Astrocyte of the spinal cord (primary cell): ENCODE data around the gene SAMD10.

ENCODE experiments used
- DNase-seq: peaks from one replicate; pipeline ENCODE4 v3.0.0; 2011; ENCODE audit warnings: low read depth, low spot score
- H3K4me3 ChIP-seq: 2 replicates; pipeline ENCODE4 v1.5.1; 2011; ENCODE audit warnings: low read depth, mild to moderate bottlenecking, low read length, moderate library complexity
- in situ Hi-C: cut with HindIII; loops from 2 replicates; pipeline ENCODE4 v1.10.0; 2017; ENCODE audit warnings: low sequenced_read_pairs
- TF ChIP-seq, protein P1 (sequence below): IDR thresholded peaks from 2 replicates; pipeline ENCODE4 v1.5.1; 2012; ENCODE audit warnings: low read depth, mild to moderate bottlenecking, low read length, inconsistent platforms

SAMD10 gene

DNA sequence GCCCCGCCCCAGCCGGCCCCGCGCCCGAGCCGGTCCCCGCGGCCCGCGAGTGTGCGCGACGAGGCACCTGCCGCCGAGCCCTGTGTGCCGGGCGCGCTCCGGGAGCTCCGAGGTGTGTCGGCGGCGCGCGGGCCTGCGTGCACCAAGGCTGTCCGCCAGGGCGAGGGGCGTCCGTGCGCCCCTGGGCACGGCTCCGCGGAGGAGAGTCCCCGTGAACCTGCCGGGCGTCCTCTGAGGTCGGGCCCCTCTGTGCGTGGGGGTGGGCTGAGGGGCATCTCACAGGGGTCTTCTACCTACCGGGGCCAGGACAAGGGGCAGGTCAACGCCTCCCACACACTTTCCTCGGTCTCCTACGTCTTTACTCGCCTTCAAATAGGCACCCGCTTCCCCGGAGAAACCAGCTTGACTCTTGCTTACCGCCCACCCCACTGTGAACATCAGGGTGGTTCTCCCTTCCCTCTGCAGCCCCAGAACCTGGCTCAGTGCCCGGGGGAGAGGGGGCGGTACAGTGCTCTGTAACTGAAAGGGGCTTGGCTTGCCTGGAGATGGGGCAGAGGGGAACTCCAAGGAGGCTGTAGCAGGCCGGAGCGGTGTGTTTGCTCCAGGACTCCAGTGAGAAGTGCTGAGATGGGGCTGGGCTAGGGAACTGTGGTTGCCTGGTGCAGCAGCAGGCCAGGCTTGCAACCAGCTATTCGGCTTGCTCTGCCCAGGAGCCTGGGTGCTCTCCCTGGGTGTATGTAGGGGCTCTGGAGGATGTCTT, at the start of gene SAMD10:
SAMD10 (minus strand) TSS at position 86 of the 760 bp plus-strand sequence. CDS start 175 bp downstream, outside the sequence.
- in situ Hi-C loops = no loop called here
- peak; percentile 32 for DNase-seq
- TF ChIP-seq, protein P1, sequence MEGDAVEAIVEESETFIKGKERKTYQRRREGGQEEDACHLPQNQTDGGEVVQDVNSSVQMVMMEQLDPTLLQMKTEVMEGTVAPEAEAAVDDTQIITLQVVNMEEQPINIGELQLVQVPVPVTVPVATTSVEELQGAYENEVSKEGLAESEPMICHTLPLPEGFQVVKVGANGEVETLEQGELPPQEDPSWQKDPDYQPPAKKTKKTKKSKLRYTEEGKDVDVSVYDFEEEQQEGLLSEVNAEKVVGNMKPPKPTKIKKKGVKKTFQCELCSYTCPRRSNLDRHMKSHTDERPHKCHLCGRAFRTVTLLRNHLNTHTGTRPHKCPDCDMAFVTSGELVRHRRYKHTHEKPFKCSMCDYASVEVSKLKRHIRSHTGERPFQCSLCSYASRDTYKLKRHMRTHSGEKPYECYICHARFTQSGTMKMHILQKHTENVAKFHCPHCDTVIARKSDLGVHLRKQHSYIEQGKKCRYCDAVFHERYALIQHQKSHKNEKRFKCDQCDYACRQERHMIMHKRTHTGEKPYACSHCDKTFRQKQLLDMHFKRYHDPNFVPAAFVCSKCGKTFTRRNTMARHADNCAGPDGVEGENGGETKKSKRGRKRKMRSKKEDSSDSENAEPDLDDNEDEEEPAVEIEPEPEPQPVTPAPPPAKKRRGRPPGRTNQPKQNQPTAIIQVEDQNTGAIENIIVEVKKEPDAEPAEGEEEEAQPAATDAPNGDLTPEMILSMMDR = no peak
- H3K4me3 ChIP-seq = peak within 1 kb of the TSS; percentile 49

DNA sequence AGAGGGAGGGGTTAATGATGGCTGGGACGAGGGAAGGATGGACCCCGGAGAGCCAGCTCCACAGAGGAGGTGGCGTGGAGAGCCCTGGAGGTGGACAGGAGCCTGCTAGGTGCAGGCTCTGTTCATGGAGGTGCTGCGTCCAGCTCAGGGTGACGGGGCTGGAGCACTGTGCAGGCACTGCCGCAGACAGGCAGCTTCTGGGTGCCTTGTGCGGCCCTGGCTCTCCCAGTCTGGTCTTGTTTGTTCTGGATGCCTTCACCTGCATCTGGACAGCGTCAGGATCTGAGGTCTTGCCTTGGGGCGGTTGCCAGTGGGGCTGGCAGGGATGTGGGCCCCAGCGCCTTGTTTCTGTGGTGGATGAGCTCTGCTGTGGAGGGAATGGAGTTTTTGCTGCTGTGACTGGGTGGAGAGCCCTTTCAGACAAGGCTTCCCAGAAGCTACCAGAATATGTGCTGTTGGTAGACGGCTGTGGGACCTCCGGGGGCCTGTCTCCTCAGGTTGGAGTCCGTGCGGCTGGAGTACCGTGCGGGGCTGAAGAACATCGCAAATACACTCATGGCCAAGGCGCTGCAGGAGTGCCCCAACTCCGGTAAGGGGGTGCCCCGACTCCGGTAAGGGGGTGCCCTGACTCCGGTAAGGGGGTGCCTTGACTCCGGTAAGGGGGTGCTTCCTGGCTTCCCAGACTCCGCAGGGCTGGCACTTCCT, 48.7 kb upstream of the SAMD10 start:
- DNase-seq = no peak
- TF ChIP-seq, protein P1 = no peak
- no peak overlapping the region for H3K4me3 ChIP-seq
- in situ Hi-C loops = no loop called here

DNA sequence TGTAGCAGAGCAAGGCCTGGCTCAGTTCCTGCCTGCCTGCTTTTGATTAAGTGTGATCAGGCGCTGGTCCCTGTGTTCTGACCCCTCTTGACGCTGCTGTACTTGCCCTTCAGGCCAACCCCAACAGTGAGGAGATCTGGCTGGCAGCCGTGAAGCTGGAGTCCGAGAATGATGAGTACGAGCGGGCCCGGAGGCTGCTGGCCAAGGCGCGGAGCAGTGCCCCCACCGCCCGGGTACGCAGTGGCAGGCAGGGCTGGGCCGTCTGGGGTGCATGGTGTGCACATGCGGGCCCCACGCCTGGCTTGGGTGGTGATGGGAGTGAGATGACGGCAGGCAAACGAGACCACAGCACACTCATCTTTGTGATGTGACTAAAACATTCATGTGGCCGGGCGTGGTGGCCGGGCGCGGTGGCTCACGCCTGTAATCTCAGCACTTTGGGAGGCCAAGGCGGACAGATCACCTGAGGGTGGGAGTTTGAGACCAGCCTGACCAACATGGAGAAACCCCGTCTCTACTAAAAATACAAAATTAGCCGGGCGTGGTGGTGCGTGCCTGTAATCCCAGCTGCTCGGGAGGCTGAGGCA, 46.5 kb upstream of the SAMD10 start:
- H3K4me3 ChIP-seq = no peak overlapping the region
- TF ChIP-seq, protein P1 = no peak
- DNase-seq = no peak
- in situ Hi-C loops = no loop called here

DNA sequence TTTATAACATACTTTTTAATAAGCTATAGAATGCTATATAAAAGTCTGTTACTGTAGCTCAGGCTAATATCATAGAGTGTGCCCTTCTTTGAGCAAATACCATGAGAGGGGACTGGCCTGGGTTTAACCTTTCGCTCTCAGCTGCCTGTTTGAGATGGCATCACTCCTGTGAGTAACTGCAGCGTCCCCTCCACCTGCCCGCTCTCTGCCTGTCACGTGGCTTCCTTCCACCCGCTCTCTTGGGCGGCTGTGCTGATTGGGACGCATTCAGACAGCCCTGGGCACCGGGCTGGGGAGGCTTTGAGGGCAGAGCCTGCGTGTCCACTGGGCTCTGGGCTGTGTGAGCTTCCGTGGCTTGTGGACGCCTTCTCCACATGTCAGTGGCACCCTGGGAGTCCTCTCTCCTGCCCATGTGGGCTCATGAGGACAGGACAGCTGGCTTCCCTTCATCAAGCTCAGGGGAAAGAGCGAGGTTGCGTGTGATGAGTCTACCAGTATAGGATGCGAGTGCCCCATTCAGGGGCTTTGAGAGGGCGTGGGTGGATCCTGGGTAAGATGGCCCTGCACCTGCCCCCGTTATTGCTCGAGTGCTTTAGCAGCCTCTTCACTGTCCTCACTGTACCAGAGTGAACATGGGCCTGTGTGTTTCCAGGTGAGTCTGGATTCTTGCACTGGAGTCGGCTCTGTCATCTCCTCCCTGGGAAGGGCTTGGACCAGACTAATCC, 45.8 kb upstream of the SAMD10 start:
- H3K4me3 ChIP-seq = no peak overlapping the region
- TF ChIP-seq, protein P1 = no peak
- DNase-seq = no peak
- in situ Hi-C loops = no loop called here

DNA sequence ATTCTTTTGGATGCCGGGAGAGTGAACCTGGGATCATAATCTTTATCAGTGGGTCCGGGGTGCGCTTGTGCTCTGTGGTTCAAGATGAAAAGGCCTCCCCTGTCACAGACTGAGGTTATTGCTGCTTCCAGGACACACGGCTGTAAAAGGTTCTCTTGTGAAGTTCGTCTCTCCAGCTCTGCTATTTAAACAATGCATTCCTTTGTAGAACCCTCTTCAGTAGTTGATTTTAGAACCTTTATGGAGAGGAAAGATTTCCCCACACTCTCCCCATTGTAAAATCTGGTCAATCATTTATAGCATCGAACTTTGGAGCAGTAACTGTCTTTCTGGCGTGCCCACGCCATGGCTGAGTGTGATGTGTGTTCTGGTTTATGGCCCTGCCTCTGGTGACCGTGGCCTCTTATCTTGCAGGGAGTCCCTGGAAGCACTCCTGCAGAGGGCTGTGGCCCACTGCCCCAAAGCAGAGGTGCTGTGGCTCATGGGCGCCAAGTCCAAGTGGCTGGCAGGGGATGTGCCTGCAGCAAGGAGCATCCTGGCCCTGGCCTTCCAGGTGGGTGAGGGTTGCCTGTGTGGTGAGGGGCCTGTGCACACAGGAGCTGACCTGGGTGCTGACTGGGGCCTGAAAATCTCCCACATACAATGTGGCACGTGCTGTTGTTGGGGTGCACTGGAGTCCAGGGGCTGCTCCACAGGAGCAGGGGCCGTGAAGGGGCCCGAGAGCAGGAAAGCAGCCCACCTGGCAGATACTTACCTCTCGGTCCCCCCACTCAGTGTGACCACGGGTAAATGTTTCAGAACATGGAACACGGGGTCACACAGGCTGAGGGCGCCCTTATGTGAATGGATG, 44.9 kb upstream of the SAMD10 start:
- TF ChIP-seq, protein P1 = no peak
- H3K4me3 ChIP-seq = no peak overlapping the region
- DNase-seq = no peak
- in situ Hi-C loops = no loop called here
